Left cardiac atrium (tissue), 4 donors: ENCODE data around the gene ZFYVE19. TPM values are rescaled to one million over a fixed set of nuclear protein-coding genes. Genes with fewer than 3 reads are reported as not detected.
"Not testable (repeated sequence)": the region's sequence is repeated elsewhere in the genome, so short reads cannot be mapped to it uniquely, and the experiment has no call there.

Experiments used
- ATAC-seq, 2 donors: fragments of 200-7000 bp; cut with Tn5 transposase; one replicate each; pipeline ENCODE4 v1.9.1; 2020; ENCODE audit warnings: mild to moderate bottlenecking in 2 of 2, moderate library complexity in 2 of 2
- DNase-seq: peaks from one replicate; pipeline ENCODE4 v3.0.0-alpha.2; 2020
- intact Hi-C, 2 donors: fragments of 100-400 bp; cut with DNase I; formaldehyde crosslinking; loops; one replicate each; pipeline versions ENCODE4 v1.14.1 to v1.15.1; 2022 to 2023
- total RNA-seq, 2 donors: library from RNA; stranded (reverse); fragmentation: NEBNext Ultra II Directional; extraction: Animal tissue kit (Norgen Biotek cat#: 25700); gene quantifications; one replicate each; pipeline ENCODE4 v1.2.1, GENCODE V29; 2021
- donor health status: DM: no; HTN: yes; CAD: no.
- donor health status: DM: no; HTN: yes; CAD: no; lungs with severe emphysema.
- donor health status: DM: yes; HTN: yes; CAD: no.
- donor health status: Dilated cardiomyopathy.

ZFYVE19 gene
- total RNA-seq, 2 donors from 2014 or later, result 12.7 to 26.8 TPM

GRCh38 chr15:40861147-40861546 lies 54.3 kb downstream of the ZFYVE19 start:
- ATAC-seq, intact Hi-C loops, DNase-seq: not testable (repeated sequence)

DNA sequence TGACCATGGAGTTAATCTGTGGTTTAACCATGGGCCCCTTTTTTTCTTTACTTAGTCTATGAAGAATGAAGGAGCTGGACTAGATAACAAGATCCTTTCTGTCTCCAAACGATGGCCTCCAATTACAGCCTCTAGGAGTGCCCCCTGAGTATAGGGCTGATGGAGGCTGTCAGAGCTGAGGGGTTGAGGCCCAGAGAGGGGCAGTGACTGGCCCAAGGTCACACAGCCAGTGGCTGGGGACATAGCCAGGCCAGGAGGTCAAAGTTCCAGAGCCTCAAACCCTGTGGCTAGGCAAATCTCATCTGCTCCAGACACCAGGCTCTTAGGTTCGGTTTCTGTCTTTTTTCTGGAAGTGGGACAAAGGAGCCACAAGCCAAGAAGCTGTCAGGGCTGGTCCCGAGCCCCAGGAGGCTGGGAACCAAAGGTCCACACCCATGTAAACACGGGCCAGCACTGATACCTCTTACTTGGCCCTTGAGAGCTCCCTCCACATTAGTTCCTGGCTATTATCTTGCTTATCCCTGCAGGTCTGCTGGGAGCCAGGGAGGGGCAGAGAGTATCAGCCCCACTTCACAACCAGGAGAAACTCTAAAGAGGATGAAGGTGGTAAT lies 56.9 kb downstream of the ZFYVE19 start:
- DNase-seq, result no peak
- intact Hi-C loops, result no loop called here

More for the DNA sequence above, 56.9 kb downstream of the ZFYVE19 start:
- no peak for ATAC-seq

Other genes starting within 250 kb of the ZFYVE19 start
- 10 to 100 TPM; 16.9 to 22.7 TPM for gene CCDC32, start 242.0 kb upstream of the ZFYVE19 start, total RNA-seq
- 10 to 100 TPM in 1 of 2 donors, 1 to 10 TPM in 1; 7.9 to 11.3 TPM for gene RPUSD2, start 237.8 kb upstream of the ZFYVE19 start, total RNA-seq
- 1 to 10 TPM in 1 of 2 donors, under 1 TPM in 1; 0.55 to 1.1 TPM for gene KNL1, start 212.8 kb upstream of the ZFYVE19 start, total RNA-seq
- 1 to 10 TPM in 1 of 2 donors, under 1 TPM in 1; 0.97 to 2.6 TPM for gene RAD51, start 111.9 kb upstream of the ZFYVE19 start, total RNA-seq
- 10 to 100 TPM; 20.7 to 23.8 TPM for gene RMDN3, start 51.8 kb upstream of the ZFYVE19 start, total RNA-seq
- gene GCHFR, start 43.0 kb upstream of the ZFYVE19 start, total RNA-seq, result 10 to 100 TPM in 1 of 2 donors, 1 to 10 TPM in 1; 6.5 to 18.2 TPM
- gene C15orf62, start 37.1 kb upstream of the ZFYVE19 start, total RNA-seq, result under 1 TPM; 0.26 to 0.32 TPM
- 10 to 100 TPM; 18.8 to 19.2 TPM for gene DNAJC17, start 384 bp downstream of the ZFYVE19 start, total RNA-seq
- gene PPP1R14D, start 21.6 kb downstream of the ZFYVE19 start, total RNA-seq, result not detected
- gene SPINT1, start 37.0 kb downstream of the ZFYVE19 start, total RNA-seq, result 1 to 10 TPM; 1.3 to 1.4 TPM
- not detected for gene RHOV, start 67.1 kb downstream of the ZFYVE19 start, total RNA-seq
- gene VPS18, start 87.4 kb downstream of the ZFYVE19 start, total RNA-seq, result 10 to 100 TPM; 17.1 to 23.7 TPM
- 1 to 10 TPM; 8.5 to 9.2 TPM for gene DLL4, start 122.3 kb downstream of the ZFYVE19 start, total RNA-seq
- gene CHAC1, start 146.4 kb downstream of the ZFYVE19 start, total RNA-seq, result 1 to 10 TPM; 2.6 to 3.3 TPM